Cerebellar nuclear complex (tissue), 1 donor: ENCODE results near the gene AATK.

ENCODE experiments used
- DNase-seq, 2 experiments: peaks; one replicate each; lab custom pipeline; 2025; lab: John Stamatoyannopoulos, UW

AATK gene, protein sequence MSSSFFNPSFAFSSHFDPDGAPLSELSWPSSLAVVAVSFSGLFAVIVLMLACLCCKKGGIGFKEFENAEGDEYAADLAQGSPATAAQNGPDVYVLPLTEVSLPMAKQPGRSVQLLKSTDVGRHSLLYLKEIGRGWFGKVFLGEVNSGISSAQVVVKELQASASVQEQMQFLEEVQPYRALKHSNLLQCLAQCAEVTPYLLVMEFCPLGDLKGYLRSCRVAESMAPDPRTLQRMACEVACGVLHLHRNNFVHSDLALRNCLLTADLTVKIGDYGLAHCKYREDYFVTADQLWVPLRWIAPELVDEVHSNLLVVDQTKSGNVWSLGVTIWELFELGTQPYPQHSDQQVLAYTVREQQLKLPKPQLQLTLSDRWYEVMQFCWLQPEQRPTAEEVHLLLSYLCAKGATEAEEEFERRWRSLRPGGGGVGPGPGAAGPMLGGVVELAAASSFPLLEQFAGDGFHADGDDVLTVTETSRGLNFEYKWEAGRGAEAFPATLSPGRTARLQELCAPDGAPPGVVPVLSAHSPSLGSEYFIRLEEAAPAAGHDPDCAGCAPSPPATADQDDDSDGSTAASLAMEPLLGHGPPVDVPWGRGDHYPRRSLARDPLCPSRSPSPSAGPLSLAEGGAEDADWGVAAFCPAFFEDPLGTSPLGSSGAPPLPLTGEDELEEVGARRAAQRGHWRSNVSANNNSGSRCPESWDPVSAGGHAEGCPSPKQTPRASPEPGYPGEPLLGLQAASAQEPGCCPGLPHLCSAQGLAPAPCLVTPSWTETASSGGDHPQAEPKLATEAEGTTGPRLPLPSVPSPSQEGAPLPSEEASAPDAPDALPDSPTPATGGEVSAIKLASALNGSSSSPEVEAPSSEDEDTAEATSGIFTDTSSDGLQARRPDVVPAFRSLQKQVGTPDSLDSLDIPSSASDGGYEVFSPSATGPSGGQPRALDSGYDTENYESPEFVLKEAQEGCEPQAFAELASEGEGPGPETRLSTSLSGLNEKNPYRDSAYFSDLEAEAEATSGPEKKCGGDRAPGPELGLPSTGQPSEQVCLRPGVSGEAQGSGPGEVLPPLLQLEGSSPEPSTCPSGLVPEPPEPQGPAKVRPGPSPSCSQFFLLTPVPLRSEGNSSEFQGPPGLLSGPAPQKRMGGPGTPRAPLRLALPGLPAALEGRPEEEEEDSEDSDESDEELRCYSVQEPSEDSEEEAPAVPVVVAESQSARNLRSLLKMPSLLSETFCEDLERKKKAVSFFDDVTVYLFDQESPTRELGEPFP (N-terminal part only)

DNA sequence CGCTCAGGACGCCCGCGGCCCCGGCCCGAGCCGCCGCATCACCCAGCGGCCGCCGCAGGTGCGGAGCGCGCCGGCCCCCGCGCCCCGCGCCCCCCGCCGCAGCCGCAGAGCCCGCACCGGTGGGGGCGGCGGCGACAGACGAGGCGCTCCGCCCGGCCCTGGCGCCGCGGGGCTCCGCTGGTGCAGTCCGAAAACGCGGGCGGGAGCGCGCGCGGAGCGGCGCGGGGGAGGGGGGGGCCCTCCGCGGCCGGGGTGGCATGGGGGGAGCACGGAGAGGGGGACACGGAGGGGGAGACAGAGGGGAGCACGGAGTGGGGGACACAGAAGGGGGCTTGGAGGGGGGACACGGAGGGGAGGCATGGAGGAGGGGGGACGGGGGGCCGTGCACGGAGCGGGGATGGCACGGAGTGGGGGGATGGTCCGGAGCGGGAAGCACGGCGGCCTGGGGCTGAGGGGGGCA lies at the start of gene AATK:
Gene AATK, minus strand, starts transcription at position 189 of the 460 bp plus-strand sequence. CDS start 229 bp downstream, outside the sequence.
- DNase-seq: no peak

DNA sequence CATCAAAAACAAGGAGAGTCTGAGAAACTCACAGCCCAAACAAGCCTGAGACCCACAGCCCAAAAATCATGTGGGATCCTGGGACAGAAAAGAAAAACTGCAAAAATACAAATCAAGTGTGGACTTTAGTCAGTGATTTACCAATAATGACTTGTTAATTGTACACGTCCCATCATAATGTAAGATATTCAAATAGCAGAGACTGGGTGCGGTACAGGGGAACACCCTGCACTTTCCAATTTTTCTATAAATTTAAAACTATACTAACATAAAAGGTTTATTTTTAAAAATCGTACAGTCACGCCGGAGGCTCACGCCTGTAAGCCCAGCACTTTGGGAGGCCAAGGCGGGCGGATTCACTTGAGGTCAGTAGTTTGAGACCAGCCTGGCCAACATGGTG lies 48.0 kb upstream of the AATK start:
- DNase-seq: no peak

DNA sequence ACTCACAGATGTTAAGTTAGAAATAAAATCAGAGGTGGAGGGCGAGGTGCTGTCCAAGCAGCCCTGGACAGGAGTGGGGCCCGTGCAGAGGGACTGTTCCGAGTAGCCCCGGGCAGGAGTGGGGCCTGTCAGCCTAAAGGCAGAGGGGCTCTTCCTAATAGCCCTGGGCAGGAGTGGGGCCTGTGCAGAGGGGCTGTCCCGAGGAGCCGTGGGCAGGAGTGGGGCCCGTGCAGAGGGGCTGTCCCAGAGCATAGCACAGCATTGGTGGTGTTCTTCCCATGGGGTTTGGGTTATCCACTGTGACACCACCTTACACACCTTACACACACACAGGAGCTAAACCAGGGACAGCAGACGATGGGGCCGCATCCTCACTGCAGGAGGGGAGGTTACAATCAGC lies 46.3 kb upstream of the AATK start:
- DNase-seq: no peak

DNA sequence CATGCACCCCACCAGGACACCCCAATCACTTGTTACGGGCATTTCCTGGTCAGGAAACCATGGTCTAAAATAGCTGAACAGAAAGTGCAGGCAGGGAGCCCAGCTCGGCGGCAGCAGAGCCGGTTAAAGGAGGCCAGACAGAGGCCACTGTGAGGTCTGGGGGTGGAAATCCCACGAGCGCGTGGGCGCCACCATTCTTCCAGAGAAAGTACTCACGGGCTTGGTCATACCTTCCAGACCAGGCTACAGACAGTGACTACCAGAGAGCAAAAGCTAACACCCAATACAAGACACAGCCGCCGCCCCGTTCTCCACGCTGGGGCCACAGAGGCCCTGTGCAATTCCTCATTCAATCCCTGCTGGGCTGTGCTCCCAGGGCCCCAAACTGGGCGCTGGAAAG lies 44.8 kb upstream of the AATK start:
- DNase-seq: no peak

DNA sequence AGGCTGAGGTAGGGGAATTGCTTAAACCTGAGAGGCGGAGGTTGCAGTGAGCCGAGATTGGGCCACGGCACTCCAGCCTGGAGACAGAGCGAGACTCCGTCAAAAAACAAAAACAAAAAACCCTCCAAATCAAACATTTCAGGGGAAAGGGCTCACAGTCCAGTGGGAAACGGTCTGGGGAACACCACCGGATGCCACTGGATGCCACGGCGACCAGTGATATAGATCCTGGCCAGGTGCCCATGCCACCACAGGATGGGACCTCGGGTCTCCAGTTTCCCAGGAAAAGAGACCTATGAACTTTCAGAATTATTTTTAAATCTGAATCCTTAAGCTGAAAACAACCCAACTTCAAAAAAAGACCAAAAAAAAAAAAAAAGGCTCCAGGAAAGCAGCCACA lies 44.4 kb upstream of the AATK start:
- DNase-seq: no peak

DNA sequence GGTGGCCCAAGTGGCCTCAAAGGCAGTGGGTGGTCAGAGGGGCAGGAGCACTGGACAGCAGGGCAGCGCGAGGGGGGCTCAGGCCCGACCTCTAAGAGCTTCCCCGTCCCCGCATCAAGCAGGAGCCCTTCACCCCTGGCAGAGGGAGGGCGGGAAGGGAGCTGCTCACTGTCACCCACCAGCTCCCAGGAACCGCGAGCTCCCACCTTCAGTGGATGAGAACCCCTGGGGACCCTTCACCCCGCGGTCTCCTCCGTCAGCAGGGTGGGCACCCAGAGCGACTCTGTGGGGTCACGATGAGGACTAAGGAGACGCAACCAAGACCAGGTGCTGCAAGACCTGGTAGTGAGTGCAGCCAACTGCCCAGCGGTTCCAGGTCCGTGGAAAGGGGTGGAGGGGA lies 43.1 kb upstream of the AATK start:
- no peak for DNase-seq

DNA sequence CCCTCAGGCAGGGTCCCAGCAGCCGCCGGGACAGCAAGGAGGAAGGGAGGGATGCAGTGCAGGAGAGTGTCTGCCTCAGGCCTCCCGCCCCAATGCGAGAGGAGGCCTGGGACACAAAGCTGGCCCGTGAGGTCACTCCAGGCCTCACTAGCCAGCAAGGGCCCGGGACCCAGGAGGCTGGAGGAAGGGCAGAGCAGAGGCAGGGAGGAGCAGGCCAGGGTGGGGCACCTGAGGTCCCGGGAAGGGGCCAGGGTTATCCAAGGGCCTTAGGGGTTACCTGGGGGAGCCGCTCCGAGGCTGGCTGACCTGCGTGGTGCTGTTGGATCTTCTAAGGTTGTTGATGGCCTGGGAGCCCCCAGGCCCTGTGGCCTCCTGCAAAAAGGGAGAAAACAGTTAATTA lies 42.6 kb upstream of the AATK start:
- no peak for DNase-seq

DNA sequence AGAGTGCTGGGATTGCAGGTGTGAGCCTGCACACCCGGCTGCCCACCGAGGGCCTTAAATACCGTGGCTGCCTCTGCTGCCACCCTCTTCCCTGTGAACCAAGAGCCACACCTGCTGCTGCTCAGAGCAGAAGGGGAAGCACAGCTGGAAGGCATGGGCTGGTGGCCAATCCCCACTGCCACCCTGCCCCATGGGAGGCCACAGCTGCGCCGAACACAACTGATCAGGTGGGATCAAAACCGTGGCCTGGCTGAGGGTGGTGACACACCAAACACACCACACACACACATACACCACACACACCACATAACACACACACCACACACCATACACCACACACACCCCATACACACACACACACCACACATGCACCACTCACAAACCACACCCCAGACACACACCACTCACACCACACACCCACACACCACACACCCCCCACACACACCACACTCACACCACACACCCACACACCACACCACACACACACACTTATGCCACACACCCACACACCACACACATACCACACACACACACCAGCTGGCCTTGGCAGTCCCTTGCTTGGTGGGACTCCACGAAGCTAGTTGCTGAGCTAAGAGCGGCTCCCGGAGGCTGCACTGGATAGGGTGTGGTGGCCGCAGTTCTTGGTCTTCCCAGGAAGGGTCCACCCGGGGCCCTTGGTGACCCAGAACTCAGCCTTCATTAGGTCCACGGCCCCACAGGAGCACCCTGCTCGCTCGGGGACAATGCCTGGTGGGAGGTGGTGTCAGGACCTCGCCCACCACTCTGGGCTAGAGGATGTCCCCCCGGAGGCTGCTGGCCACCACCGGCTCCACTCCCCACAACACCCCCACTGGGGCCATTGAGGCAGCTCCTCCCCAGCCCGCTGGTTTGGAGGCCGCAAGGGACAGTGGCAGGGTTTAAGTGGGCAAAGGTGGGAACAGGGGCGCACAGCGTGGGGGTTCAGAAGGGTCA lies 41.9 kb upstream of the AATK start:
- DNase-seq: no peak

DNA sequence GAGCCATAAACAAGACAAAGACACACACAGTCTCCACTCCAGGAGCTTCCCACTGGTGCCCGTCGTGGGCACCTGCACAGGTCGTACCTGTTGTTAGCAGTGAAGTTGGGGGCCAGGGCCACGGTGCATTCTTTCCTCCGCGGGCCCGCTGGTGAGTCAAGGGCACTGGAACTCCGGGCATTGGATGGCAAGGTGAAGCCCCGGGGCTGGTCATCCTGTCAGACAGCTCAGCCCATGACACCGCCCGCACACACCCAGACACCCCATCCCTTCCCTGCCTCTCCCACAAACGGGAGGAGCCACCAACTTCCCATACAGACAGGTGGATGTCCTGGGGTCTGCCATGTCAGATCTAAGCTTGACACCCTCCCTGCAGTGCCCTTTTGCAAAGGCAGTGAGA lies 40.6 kb upstream of the AATK start:
- no peak for DNase-seq

DNA sequence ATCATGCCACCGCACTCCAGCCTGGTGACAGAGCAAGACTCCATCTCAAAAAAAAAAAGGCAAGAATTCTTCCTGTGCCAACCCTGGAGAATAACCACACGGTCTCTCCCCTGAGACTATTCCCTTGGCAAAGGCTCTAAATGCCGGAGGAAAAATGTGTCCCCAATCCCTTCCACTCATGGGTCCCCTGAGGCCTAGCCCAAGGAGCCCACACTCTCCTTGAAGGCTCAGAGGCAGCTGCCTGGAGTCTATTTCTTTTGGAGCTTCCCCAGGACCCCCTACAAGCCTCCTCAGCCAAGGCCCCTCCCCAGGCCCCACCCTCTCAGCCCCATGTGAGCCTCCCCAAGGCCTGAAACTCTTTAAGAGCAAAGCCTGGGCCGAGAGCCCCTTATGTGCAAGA lies 40.1 kb upstream of the AATK start:
- no peak for DNase-seq

DNA sequence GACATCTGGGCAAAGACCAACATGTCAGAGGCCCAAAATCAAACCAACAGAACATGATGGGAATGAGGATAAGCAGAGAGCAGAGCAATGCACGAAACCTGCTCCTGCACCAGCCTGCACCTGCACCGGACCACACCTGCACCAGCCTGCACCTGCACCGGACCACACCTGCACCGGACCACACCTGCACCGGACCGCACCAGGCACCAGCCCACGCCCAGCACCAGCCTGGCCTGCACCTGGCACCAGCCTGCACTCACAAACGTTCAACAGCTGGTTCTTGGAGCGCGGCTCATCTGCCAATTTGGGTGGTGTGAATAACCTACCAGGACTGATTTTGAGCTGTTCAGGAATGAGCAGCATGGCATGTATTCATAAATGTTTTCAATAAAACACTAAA lies 38.6 kb upstream of the AATK start:
- DNase-seq: no peak

DNA sequence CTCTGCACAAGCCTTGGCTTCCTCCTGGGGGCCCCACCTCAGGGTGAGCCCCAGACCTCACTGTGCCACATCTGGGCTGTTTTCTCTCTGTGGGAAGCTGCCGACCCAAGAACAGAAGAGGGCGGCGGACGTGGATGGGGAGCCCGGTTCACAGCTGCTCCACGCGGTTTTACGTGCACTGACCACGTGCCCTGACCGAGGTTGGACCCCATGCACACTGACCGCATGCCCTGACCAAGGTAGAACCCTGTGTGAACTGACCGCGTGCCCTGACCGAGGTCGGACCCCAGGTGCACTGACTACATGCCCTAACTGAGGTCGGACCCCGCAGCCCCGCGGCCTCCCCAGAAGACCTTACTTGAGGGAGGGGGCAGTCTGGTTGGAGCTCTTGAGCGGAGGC lies 37.1 kb upstream of the AATK start:
- DNase-seq: no peak

DNA sequence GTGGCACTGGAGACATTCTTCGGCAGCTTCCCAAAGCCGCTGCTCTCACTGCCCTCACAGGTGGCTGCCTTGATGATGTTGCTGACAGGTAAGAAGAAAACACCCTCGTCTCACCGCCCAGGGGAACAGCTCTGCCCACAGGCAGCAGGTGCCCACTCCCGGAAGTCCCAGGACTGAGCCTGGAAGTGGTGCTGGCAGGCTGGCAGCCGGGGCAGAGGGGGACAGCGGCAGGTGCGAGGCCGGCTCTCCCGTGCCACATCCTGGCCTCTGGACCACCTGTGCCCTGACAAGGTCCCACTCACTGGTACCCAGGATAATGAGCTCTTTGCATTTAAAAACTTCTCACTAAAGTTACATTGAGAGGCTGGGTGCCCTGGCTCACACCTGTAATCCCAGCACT lies 36.3 kb upstream of the AATK start:
- DNase-seq: no peak

DNA sequence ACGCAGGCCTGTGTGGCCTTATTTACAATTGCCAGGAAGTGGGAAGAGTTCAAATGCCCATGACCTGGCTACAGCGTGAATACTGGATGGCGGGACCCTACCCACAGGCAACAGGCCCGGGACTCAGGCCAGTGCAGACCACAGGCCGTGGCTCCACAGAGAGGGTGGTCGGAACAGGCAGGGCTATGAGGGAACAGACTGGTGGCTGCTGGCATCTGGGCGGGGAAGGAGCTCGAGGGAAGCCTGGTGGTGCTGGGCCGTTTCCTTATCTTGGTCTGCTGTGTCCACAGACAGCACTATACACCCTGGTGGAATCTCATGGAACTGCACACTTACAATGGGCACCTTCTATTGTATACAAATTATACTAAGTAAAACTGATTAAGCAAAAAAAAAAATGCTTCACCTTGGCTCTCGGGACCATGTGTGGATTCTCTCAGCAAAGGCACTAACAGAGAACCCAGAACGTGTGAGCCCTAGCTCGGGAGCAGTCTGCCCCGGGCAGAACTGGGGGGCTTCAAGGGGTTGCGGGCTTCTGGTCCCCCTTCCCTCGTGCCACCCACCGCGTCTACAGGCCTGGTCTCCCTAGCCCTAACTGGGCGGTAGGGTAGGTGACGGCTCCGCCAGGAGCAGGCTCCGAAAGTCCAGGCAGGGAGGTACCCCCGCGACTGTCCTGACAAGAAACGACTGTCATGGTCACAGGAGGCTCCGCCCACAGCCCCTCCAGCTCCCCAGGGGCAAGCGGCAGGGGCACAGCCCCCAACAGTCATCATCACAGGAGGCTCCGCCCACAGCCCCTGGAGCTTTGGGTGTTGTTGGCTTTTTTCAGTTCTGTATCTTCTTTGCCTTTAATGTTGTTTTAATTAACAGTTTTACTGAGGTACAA lies 34.9 kb upstream of the AATK start:
- DNase-seq: peak in 1 of 2 experiments; percentile 11

DNA sequence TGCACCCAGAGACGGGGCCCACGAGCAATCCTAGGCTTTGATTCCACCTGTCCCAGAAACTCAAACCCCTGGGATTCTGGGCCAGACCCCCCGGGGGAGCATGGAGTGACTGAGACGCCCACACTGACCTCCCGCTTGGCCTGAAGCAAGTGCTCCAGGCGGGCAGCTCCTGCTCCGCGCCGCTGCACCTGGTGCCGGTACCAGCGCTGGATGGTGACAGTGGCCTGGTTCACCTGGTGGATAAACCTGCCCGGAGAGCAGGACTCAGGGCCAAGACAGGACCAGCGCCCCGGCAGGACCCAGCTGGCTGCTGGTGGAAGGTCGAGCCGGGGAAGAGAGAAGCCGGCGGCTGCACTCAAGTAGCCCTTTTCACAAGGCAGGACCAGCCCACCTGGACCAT lies 34.2 kb upstream of the AATK start:
- no peak for DNase-seq

DNA sequence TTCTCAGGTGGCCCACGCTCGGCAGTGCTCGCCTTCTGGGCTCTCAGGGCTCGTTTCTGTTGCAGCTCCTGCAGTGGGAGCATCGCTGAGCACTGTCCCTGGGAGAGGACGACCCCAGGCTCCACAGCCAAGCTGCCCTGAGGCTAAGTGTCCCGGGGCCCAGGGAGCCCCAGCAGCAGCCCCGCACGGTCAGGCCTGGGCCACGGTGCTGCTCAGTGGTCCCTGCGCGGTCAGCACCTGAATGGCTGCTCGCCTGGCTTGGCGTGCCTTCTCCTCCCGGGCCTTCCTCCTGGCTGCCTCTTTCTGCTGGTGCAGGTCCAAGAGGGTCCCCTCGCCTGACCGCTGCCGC lies 33.4 kb upstream of the AATK start:
- DNase-seq: no peak

DNA sequence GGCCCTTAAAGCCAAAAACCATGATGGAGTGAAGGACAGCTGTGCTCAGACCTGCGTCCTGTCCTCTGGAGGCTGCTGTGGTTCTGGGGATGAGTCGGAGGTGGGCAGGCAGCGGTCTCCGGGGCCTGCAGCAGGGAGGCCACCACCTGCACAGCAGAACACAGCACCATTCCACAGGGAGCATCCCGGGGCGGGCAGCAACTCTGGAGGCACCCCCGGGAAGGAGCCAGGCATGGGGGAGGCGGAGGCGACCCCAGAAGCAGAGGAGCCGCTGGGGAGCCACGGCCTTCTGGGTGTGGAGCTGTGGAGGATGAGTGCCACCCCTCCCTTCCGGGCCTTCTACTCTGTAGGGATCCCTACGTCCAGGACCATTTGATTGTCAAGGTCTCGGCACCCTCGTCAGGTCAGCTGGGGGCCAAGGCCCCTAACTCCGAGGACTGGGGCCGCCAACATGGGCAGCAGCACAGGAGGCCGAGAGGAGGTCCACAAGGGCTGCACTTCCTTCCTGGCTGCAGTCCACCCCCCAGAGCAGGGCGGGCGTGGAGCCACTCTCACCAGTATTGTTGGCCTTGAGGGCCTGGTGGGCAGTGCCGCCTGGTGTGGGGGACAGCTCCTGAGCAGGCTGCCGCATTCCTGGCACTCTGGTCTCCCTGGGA lies 32.9 kb upstream of the AATK start:
- no peak for DNase-seq

DNA sequence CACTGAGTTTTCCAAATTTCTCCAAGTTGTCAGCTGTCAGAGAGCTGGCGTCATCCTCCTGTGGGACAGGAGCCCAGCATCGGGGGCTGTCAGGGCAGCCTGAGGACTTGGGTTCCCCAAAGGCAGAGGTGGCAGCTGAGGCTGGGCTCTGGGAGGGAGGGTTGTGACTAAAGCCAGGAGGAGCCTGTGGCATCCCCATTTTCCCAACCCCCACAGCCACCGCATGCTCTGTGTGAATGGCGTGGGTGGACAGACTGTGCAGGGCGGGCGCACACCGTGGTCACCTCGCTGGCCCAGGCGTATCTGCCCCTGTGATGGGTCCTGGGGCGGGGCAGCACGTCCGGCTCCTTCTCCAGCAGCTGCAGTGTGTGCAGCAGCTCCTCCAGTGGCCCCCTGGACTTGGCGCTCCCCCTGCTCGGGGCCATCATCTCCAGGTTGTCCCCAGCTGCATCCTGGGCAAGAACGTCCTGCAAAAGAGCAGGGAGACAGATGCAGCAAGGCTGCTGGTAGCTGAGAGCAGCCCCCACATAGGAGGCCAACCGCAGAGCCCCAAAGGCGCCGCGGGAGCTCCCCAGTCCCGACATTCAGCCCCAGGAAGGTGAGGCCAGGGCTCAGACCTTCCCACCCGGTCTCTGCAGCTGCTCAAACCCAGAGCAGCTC lies 31.9 kb upstream of the AATK start:
- no peak for DNase-seq

DNA sequence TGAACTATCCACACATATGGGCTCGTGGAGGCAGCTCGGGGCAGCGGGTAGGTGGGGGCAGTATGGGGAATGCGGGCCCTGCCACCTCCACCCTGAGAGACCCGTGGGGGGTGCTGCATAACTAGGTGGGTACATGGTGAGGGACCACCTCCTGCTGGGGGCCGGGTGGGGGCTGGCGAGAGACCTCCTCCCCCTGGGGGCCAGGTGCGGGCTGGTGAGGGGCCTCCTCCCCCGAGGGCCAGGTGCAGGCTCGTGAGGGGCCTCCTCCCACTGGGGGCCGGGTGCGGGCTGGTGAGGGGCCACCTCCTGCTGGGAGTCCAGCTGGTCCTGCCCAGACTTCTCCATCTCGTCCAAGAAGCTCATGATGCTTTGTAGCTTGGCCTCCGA lies 31.4 kb upstream of the AATK start:
- no peak for DNase-seq
